ENCODE measurements around the gene SLC15A3. TPM values are rescaled to one million over a fixed set of nuclear protein-coding genes. Genes with fewer than 3 reads are reported as not detected.

SLC15A3 gene
- polyA plus RNA-seq, 2 donors: 6.5 to 9.7 TPM

DNA sequence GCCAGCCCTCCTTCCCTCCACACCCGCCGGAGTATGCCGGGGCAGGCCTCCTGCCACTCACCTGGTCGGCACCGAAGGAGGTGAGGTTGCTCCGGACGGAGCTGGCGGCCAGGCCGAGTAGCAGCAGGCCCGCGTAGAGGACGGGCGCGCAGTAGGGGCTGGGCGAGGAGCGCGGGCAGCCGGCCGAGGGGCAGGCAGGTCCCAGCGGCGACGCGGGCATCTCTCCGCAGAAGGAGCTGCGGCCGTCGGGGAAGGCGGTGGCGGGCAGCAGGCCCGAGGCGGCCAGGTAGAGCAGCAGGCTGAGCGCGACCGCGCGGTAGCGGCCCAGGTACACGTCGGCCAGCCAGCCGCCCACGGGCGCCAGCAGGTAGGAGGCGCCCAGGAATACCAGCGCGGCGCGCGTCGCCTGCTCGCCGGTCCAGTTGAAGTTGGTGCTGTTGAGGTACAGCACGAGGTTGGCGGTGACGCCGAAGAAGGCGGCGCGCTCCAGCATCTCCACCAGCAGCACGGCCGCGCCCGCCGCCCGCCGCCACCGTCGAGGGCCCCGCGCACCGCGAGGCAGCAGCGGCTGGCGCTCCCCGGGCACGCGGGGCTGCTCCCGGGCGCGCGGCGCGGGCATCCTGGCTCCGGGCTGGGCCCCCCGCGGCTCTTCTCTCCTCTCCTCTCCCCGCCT is 907 bp downstream of the SLC15A3 start:
- Histone ChIP-seq H3K27ac (ENCODE audit: low read depth in 2 of 2, low read length in 1 of 2) (peak overlapping the region in 1 of 2 donors; percentile 3), H3K27me3 (ENCODE audit: control insufficient read depth in 1 of 2, insufficient read depth in 2 of 2, low read length in 2 of 2) (no peaks in the 10 kb centered on the region), H3K9me3 (ENCODE audit: control insufficient read depth in 2 of 2, insufficient read depth in 1 of 2, low read depth in 1 of 2, low read length in 1 of 2) (no peaks in the 10 kb centered on the region), H3K36me3 (ENCODE audit: control insufficient read depth in 2 of 2, insufficient read depth in 2 of 2, low read length in 1 of 2) (peaks cover 0 to 4% of the 10 kb centered on the region in 2 donors), H3K4me3 (ENCODE audit: low read depth in 1 of 2, low read length in 2 of 2) (peak overlapping the region; percentile 43 to 49), H3K4me1 (ENCODE audit: control insufficient read depth in 2 of 2, insufficient read depth in 2 of 2, low read length in 1 of 2) (peaks cover 0 to 11% of the 10 kb centered on the region in 2 donors)
- WGBS, 2 donors: 17 to 24% methylated on average over 76 to 86 of the region's 86 CpGs

GRCh38 chr11:60950024-60950423 is 2.0 kb downstream of the SLC15A3 start:
- Histone ChIP-seq H3K4me1 (ENCODE audit: control insufficient read depth in 2 of 2, insufficient read depth in 2 of 2, low read length in 1 of 2) (peaks cover 0 to 11% of the 10 kb centered on the region in 2 donors), H3K4me3 (ENCODE audit: low read depth in 1 of 2, low read length in 2 of 2) (no peak overlapping the region), H3K36me3 (ENCODE audit: control insufficient read depth in 2 of 2, insufficient read depth in 2 of 2, low read length in 1 of 2) (peaks cover 0 to 4% of the 10 kb centered on the region in 2 donors), H3K9me3 (ENCODE audit: control insufficient read depth in 2 of 2, insufficient read depth in 1 of 2, low read depth in 1 of 2, low read length in 1 of 2) (no peaks in the 10 kb centered on the region), H3K27ac (ENCODE audit: low read depth in 2 of 2, low read length in 1 of 2) (no peak overlapping the region), H3K27me3 (ENCODE audit: control insufficient read depth in 1 of 2, insufficient read depth in 2 of 2, low read length in 2 of 2) (no peaks in the 10 kb centered on the region)
- WGBS, 2 donors: 78% methylated on average over 6 of the region's 6 CpGs

GRCh38 chr11:60948250-60948649 is 3.7 kb downstream of the SLC15A3 start:
- no peaks in the 10 kb centered on the region for H3K27me3 ChIP-seq (ENCODE audit: control insufficient read depth in 1 of 2, insufficient read depth in 2 of 2, low read length in 2 of 2)
- no peak overlapping the region for H3K4me3 ChIP-seq (ENCODE audit: low read depth in 1 of 2, low read length in 2 of 2)
- H3K9me3 ChIP-seq (ENCODE audit: control insufficient read depth in 2 of 2, insufficient read depth in 1 of 2, low read depth in 1 of 2, low read length in 1 of 2): no peaks in the 10 kb centered on the region
- peaks cover 0 to 4% of the 10 kb centered on the region in 2 donors for H3K36me3 ChIP-seq (ENCODE audit: control insufficient read depth in 2 of 2, insufficient read depth in 2 of 2, low read length in 1 of 2)
- 78 to 87% methylated on average over 5 of the region's 5 CpGs for WGBS, 2 donors
- peaks cover 0 to 15% of the 10 kb centered on the region in 2 donors for H3K4me1 ChIP-seq (ENCODE audit: control insufficient read depth in 2 of 2, insufficient read depth in 2 of 2, low read length in 1 of 2)
- no peak overlapping the region for H3K27ac ChIP-seq (ENCODE audit: low read depth in 2 of 2, low read length in 1 of 2)

- Histone ChIP-seq H3K4me3 (ENCODE audit: low read depth in 1 of 2, low read length in 2 of 2) (no peak overlapping the region), H3K9me3 (ENCODE audit: control insufficient read depth in 2 of 2, insufficient read depth in 1 of 2, low read depth in 1 of 2, low read length in 1 of 2) (no peaks in the 10 kb centered on the region), H3K27ac (ENCODE audit: low read depth in 2 of 2, low read length in 1 of 2) (no peak overlapping the region), H3K4me1 (ENCODE audit: control insufficient read depth in 2 of 2, insufficient read depth in 2 of 2, low read length in 1 of 2) (peaks cover 0 to 16% of the 10 kb centered on the region in 2 donors), H3K27me3 (ENCODE audit: control insufficient read depth in 1 of 2, insufficient read depth in 2 of 2, low read length in 2 of 2) (no peaks in the 10 kb centered on the region), H3K36me3 (ENCODE audit: control insufficient read depth in 2 of 2, insufficient read depth in 2 of 2, low read length in 1 of 2) (peaks cover 0 to 4% of the 10 kb centered on the region in 2 donors)
- 43 to 46% methylated on average over 2 of the region's 2 CpGs for WGBS, 2 donors
Measured at GRCh38 chr11:60947700-60948099, 4.3 kb downstream of the SLC15A3 start.

- H3K27me3 ChIP-seq (ENCODE audit: control insufficient read depth in 1 of 2, insufficient read depth in 2 of 2, low read length in 2 of 2): no peaks in the 10 kb centered on the region
- no peaks in the 10 kb centered on the region for H3K9me3 ChIP-seq (ENCODE audit: control insufficient read depth in 2 of 2, insufficient read depth in 1 of 2, low read depth in 1 of 2, low read length in 1 of 2)
- H3K4me3 ChIP-seq (ENCODE audit: low read depth in 1 of 2, low read length in 2 of 2): no peak overlapping the region
- no peak overlapping the region for H3K27ac ChIP-seq (ENCODE audit: low read depth in 2 of 2, low read length in 1 of 2)
- 85 to 87% methylated on average over 15 of the region's 15 CpGs for WGBS, 2 donors
- H3K36me3 ChIP-seq (ENCODE audit: control insufficient read depth in 2 of 2, insufficient read depth in 2 of 2, low read length in 1 of 2): peaks cover 4 to 9% of the 10 kb centered on the region in 2 donors
- peaks cover 0 to 23% of the 10 kb centered on the region in 2 donors for H3K4me1 ChIP-seq (ENCODE audit: control insufficient read depth in 2 of 2, insufficient read depth in 2 of 2, low read length in 1 of 2)
Measured at GRCh38 chr11:60946601-60947264, 5.2 kb downstream of the SLC15A3 start.

GRCh38 chr11:60945295-60945667 is 6.7 kb downstream of the SLC15A3 start:
- H3K4me1 ChIP-seq (ENCODE audit: control insufficient read depth in 2 of 2, insufficient read depth in 2 of 2, low read length in 1 of 2): peaks cover 3 to 21% of the 10 kb centered on the region in 2 donors

GRCh38 chr11:60944490-60945294 is 7.3 kb downstream of the SLC15A3 start:
- Histone ChIP-seq H3K4me3 (ENCODE audit: low read depth in 1 of 2, low read length in 2 of 2) (no peak overlapping the region), H3K9me3 (ENCODE audit: control insufficient read depth in 2 of 2, insufficient read depth in 1 of 2, low read depth in 1 of 2, low read length in 1 of 2) (no peaks in the 10 kb centered on the region), H3K27ac (ENCODE audit: low read depth in 2 of 2, low read length in 1 of 2) (no peak overlapping the region), H3K4me1 (ENCODE audit: control insufficient read depth in 2 of 2, insufficient read depth in 2 of 2, low read length in 1 of 2) (peaks cover 3 to 21% of the 10 kb centered on the region in 2 donors), H3K36me3 (ENCODE audit: control insufficient read depth in 2 of 2, insufficient read depth in 2 of 2, low read length in 1 of 2) (peaks cover 5 to 9% of the 10 kb centered on the region in 2 donors), H3K27me3 (ENCODE audit: control insufficient read depth in 1 of 2, insufficient read depth in 2 of 2, low read length in 2 of 2) (no peaks in the 10 kb centered on the region)
- WGBS, 2 donors: 85 to 86% methylated on average over 11 of the region's 11 CpGs

More at GRCh38 chr11:60945295-60945667, 6.7 kb downstream of the SLC15A3 start:
- 89 to 96% methylated on average over 5 of the region's 5 CpGs for WGBS, 2 donors
- Histone ChIP-seq H3K27me3 (ENCODE audit: control insufficient read depth in 1 of 2, insufficient read depth in 2 of 2, low read length in 2 of 2) (no peaks in the 10 kb centered on the region), H3K4me3 (ENCODE audit: low read depth in 1 of 2, low read length in 2 of 2) (no peak overlapping the region), H3K36me3 (ENCODE audit: control insufficient read depth in 2 of 2, insufficient read depth in 2 of 2, low read length in 1 of 2) (peaks cover 5 to 9% of the 10 kb centered on the region in 2 donors), H3K9me3 (ENCODE audit: control insufficient read depth in 2 of 2, insufficient read depth in 1 of 2, low read depth in 1 of 2, low read length in 1 of 2) (no peaks in the 10 kb centered on the region), H3K27ac (ENCODE audit: low read depth in 2 of 2, low read length in 1 of 2) (no peak overlapping the region)

- peaks cover 5 to 9% of the 10 kb centered on the region in 2 donors for H3K36me3 ChIP-seq (ENCODE audit: control insufficient read depth in 2 of 2, insufficient read depth in 2 of 2, low read length in 1 of 2)
- H3K27ac ChIP-seq (ENCODE audit: low read depth in 2 of 2, low read length in 1 of 2): peak overlapping the region; percentile 89 to 94
- H3K4me3 ChIP-seq (ENCODE audit: low read depth in 1 of 2, low read length in 2 of 2): no peak overlapping the region
- no peaks in the 10 kb centered on the region for H3K27me3 ChIP-seq (ENCODE audit: control insufficient read depth in 1 of 2, insufficient read depth in 2 of 2, low read length in 2 of 2)
- no peaks in the 10 kb centered on the region for H3K9me3 ChIP-seq (ENCODE audit: control insufficient read depth in 2 of 2, insufficient read depth in 1 of 2, low read depth in 1 of 2, low read length in 1 of 2)
- WGBS, 2 donors: 33 to 46% methylated on average over 9 of the region's 9 CpGs
- peaks cover 3 to 26% of the 10 kb centered on the region in 2 donors for H3K4me1 ChIP-seq (ENCODE audit: control insufficient read depth in 2 of 2, insufficient read depth in 2 of 2, low read length in 1 of 2)
Measured at GRCh38 chr11:60942970-60943565, 8.9 kb downstream of the SLC15A3 start.

DNA sequence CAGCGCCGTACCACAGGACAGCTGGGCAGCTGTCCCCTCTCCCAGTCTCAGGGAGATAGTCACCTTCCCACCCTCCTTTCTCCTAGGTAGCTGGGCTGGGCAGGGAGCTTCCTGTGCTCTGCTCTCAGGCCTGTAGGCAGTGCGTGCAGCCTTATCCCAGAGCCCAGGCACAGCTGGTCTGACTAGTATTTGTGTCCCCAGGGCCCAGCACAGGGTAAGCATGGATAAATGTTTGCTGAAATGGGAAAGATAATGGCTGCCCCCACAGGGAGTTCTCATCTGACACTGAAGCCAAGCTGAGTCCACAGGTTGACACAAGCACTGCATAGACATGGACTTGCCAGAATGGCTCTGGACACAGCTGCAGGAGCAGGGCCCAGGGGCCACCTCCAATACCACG is 9.8 kb downstream of the SLC15A3 start:
- Histone ChIP-seq H3K36me3 (ENCODE audit: control insufficient read depth in 2 of 2, insufficient read depth in 2 of 2, low read length in 1 of 2) (peaks cover 5 to 9% of the 10 kb centered on the region in 2 donors), H3K4me3 (ENCODE audit: low read depth in 1 of 2, low read length in 2 of 2) (no peak overlapping the region), H3K27me3 (ENCODE audit: control insufficient read depth in 1 of 2, insufficient read depth in 2 of 2, low read length in 2 of 2) (no peaks in the 10 kb centered on the region), H3K27ac (ENCODE audit: low read depth in 2 of 2, low read length in 1 of 2) (peak overlapping the region; percentile 89 to 90), H3K9me3 (ENCODE audit: control insufficient read depth in 2 of 2, insufficient read depth in 1 of 2, low read depth in 1 of 2, low read length in 1 of 2) (no peaks in the 10 kb centered on the region), H3K4me1 (ENCODE audit: control insufficient read depth in 2 of 2, insufficient read depth in 2 of 2, low read length in 1 of 2) (peaks cover 3 to 26% of the 10 kb centered on the region in 2 donors)
- WGBS, 2 donors: 63 to 65% methylated on average over 4 of the region's 4 CpGs
